ENCODE results near the gene FNBP1. TPM values are rescaled to one million over a fixed set of nuclear protein-coding genes. Genes with fewer than 3 reads are reported as not detected.

FNBP1 gene
- polyA plus RNA-seq, 1 of the 3 experiments (the other 2 are of a cell fraction) = 11.0 TPM

- no peak for TF ChIP-seq RAD21 (IDR thresholded peaks at IDR 0.05; ENCODE audit: low read length)
- TF ChIP-seq CTCF (IDR thresholded peaks at IDR 0.05) = no peak
- no peak for TF ChIP-seq RXRA (IDR thresholded peaks at IDR 0.05; ENCODE audit: borderline replicate concordance, low read depth)
- TF ChIP-seq ELF1 (IDR thresholded peaks at IDR 0.05) = no peak
- no peak for TF ChIP-seq PBX3 (IDR thresholded peaks at IDR 0.05)
- no peak for TF ChIP-seq NFIC (IDR thresholded peaks at IDR 0.05; ENCODE audit: borderline replicate concordance)
- no peak for TF ChIP-seq TAF1 (IDR thresholded peaks at IDR 0.05; ENCODE audit: borderline replicate concordance, low read depth, low read length)
- no peak for TF ChIP-seq REST (IDR thresholded peaks at IDR 0.05; ENCODE audit: low read depth, low read length)
- Histone ChIP-seq H3K9me2 (no peaks in the 10 kb centered on the region), H3K4me2 (no peak overlapping the region), H3K79me2 (ENCODE audit: insufficient read depth) (no peaks in the 10 kb centered on the region), H3K27me3 (ENCODE audit: insufficient read depth) (no peaks in the 10 kb centered on the region), H3F3A (replicated peaks; ENCODE audit: insufficient read depth) (no peaks in the 10 kb centered on the region), H3K4me3 (ENCODE audit: low read depth in 2 of 2, low read length in 1 of 2) (no peak overlapping the region), H3K4me1 (ENCODE audit: control insufficient read depth in 1 of 2, insufficient read depth in 2 of 2, low read depth in 1 of 2, low read length in 1 of 2) (peaks cover 0 to 23% of the 10 kb centered on the region in 2 experiments; a peak in 2 of 4 replicates), H3K27ac (ENCODE audit: low read depth in 2 of 2, low read length in 1 of 2) (no peak overlapping the region), H3K9ac (no peak overlapping the region), H3K36me3 (replicated peaks in 1 of 2; ENCODE audit: control insufficient read depth in 1 of 2, insufficient read depth in 2 of 2, low read length in 1 of 2) (peaks cover 14 to 62% of the 10 kb centered on the region in 2 experiments), H4K20me1 (ENCODE audit: insufficient read depth) (no peaks in the 10 kb centered on the region), H2AFZ (ENCODE audit: low read depth) (no peak overlapping the region), H3K9me3 (no peaks in the 10 kb centered on the region)
- DNase-seq = no peak
- ChIA-PET POLR2A (no interaction called here), CTCF (no interaction called here)
- WGBS (ENCODE audit: low lambda C conversion rate) = 86% methylated on average over 5 of the region's 7 CpGs
These were observed 185.8 kb downstream of the FNBP1 start for GRCh38 chr9:129857207-129857606.

GRCh38 chr9:129854588-129855110 is 188.3 kb downstream of the FNBP1 start:
- POLR2A ChIA-PET = no interaction called here
- Histone ChIP-seq H3K27ac (ENCODE audit: low read depth in 2 of 2, low read length in 1 of 2) (no peak overlapping the region; a peak in 1 of 4 replicates), H3K36me3 (replicated peaks in 1 of 2; ENCODE audit: control insufficient read depth in 1 of 2, insufficient read depth in 2 of 2, low read length in 1 of 2) (peaks cover 10 to 66% of the 10 kb centered on the region in 2 experiments)
- TF ChIP-seq EZH2phosphoT487 (IDR thresholded peaks at IDR 0.05; ENCODE audit: borderline replicate concordance, low read depth) = no peak
- no peak for TF ChIP-seq MEF2A (IDR thresholded peaks at IDR 0.05; ENCODE audit: borderline replicate concordance, low read depth)
- TF ChIP-seq GABPA (IDR thresholded peaks at IDR 0.05; ENCODE audit: low read depth) = no peak
- TF ChIP-seq FOXM1 (IDR thresholded peaks at IDR 0.05; ENCODE audit: low read depth) = no peak
- no peak for TF ChIP-seq USF2 (IDR thresholded peaks at IDR 0.05; ENCODE audit: borderline replicate concordance, low read depth, low read length)
- no peak for TF ChIP-seq TCF12 (IDR thresholded peaks at IDR 0.05)
- no peak for TF ChIP-seq SIN3A (IDR thresholded peaks at IDR 0.05; ENCODE audit: borderline replicate concordance, low read depth, low read length)
- no peak for TF ChIP-seq ZBTB33 (IDR thresholded peaks at IDR 0.05; ENCODE audit: borderline replicate concordance, low read depth)
- TF ChIP-seq FOXJ3 (CRISPR knock-in tag; IDR thresholded peaks at IDR 0.05) = no peak

More at GRCh38 chr9:129854588-129855110, 188.3 kb downstream of the FNBP1 start:
- Histone ChIP-seq H3K4me3 (ENCODE audit: low read depth in 2 of 2, low read length in 1 of 2) (no peak overlapping the region), H3K79me2 (ENCODE audit: insufficient read depth) (no peaks in the 10 kb centered on the region), H3K9me2 (no peaks in the 10 kb centered on the region), H3K4me2 (no peak overlapping the region), H3K9ac (no peak overlapping the region), H3K9me3 (no peaks in the 10 kb centered on the region), H2AFZ (ENCODE audit: low read depth) (no peak overlapping the region), H3K27me3 (ENCODE audit: insufficient read depth) (no peaks in the 10 kb centered on the region), H3K4me1 (ENCODE audit: control insufficient read depth in 1 of 2, insufficient read depth in 2 of 2, low read depth in 1 of 2, low read length in 1 of 2) (peaks cover 0 to 30% of the 10 kb centered on the region in 2 experiments; a peak in 2 of 4 replicates), H4K20me1 (ENCODE audit: insufficient read depth) (no peaks in the 10 kb centered on the region), H3F3A (replicated peaks; ENCODE audit: insufficient read depth) (peaks cover 3% of the 10 kb centered on the region)
- DNase-seq = no peak
- CTCF ChIA-PET = interaction anchor here (0.5 kb wide), 1 partner anchor 82 kb away, joined by 3 read pairs; no protein-coding TSS in a partner anchor
- WGBS (ENCODE audit: low lambda C conversion rate) = over 99% methylated on average over 4 of the region's 4 CpGs
